Vagina (tissue), 2 donors: Measurements from ENCODE around the gene RFTN1. TPM values are rescaled to one million over a fixed set of nuclear protein-coding genes. Genes with fewer than 3 reads are reported as not detected.

Experiments used
- DNase-seq, 2 donors: peaks; one replicate each; pipeline ENCODE4 v3.0.0-alpha.2; 2017; ENCODE audit errors: extremely low spot score in 2 of 2
- H3K27ac ChIP-seq: fragments of 200-600 bp; sonication (generic); one replicate; pipeline ENCODE4 v1.5.1; 2019
- H3K27me3 ChIP-seq: fragments of 200-600 bp; sonication (generic); one replicate; pipeline ENCODE4 v1.5.1; 2019
- H3K36me3 ChIP-seq, 2 donors: fragments of 200-600 bp; sonication (generic); one replicate each; pipeline ENCODE4 v1.5.1; 2017 to 2019
- H3K4me1 ChIP-seq: fragments of 200-600 bp; sonication (generic); one replicate; pipeline ENCODE4 v1.5.1; 2019
- H3K4me3 ChIP-seq, 2 donors: fragments of 200-600 bp; sonication (generic); 1 replicate in 1 of 2; 2 replicates in 1 of 2; pipeline ENCODE4 v1.5.1; 2016 to 2019
- H3K9me3 ChIP-seq: fragments of 200-600 bp; sonication (generic); one replicate; pipeline ENCODE4 v1.5.1; 2019
- POLR2A ChIP-seq, 2 donors: fragments of 450-650 bp; IDR thresholded peaks; one replicate each; pipeline ENCODE4 v1.6.1; 2017; ENCODE audit warnings: antibody characterized with exemption in 2 of 2, mild to moderate bottlenecking in 2 of 2, moderate library complexity in 2 of 2
- POLR2AphosphoS5 ChIP-seq, 2 donors: sonication (generic); formaldehyde crosslinking; IDR thresholded peaks; one replicate each; pipeline ENCODE4 v1.9.0; 2017; ENCODE audit warnings: antibody characterized with exemption in 2 of 2, mild to moderate bottlenecking in 2 of 2, low read depth in 1 of 2; ENCODE audit not compliant: insufficient read depth in 1 of 2
- intact Hi-C: fragments of 100-400 bp; cut with DNase I; formaldehyde crosslinking; loops from one replicate; pipeline ENCODE4 v1.15.1; 2023
- total RNA-seq: library from RNA; depleted of rRNA; stranded (reverse); fragments of >200 nt; gene quantifications from one replicate; pipeline ENCODE4 v1.2.3, GENCODE V29; 2016
- TF ChIP-seq, protein P1 (sequence below), 3 experiments: fragments of 450-650 bp in 2 of 3; fragments of 200-600 bp in 1 of 3; sonication (generic) in 1 of 3; IDR thresholded peaks; one replicate each; pipeline ENCODE4 v1.5.1; 2017 to 2019; ENCODE audit warnings: antibody characterized with exemption in 3 of 3, mild to moderate bottlenecking in 2 of 3, moderate library complexity in 2 of 3

The RFTN1 gene
- total RNA-seq, 1 donor from 2014 or later: 47.4 TPM

DNA sequence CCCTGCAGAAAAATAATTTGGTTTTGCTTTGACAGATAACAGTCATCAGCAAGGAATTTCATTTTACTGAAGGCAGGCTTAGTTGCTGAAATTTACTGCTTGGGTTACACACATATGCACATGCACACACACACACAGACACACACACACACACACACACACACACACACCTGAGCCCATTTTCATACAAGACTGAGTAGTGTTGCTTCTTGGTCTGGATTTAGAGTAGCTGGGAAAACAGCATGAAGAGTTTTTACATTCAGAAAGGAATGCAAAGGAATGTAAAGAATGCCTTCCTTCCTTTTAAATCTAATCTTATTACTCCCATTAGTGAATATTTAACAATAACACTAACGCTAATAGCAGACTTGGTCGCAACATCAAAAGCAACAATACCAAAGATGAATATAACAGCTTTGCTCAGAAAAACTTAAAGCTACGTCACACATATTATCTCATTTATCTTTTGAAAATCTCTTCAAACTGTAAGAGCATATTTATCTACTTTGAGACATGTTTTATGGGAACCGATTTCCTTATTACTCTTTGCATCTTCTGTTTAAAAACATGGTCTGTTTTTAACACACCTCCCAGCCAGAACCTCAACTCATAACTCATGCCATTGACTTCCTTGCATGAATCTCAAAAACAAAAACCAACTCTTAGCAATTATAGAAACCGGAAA lies 32.5 kb downstream of the RFTN1 start:
- Histone ChIP-seq H3K9me3 (no peaks in the 10 kb centered on the region), H3K4me1 (peaks cover 27% of the 10 kb centered on the region), H3K27ac (no peak overlapping the region), H3K27me3 (no peaks in the 10 kb centered on the region), H3K4me3 (no peak overlapping the region), H3K36me3 (no peaks in the 10 kb centered on the region)
- TF ChIP-seq POLR2A (IDR thresholded peaks at IDR 0.05) (no peak), POLR2AphosphoS5 (IDR thresholded peaks at IDR 0.05; ENCODE audit: insufficient read depth in 1 of 2, low read depth in 1 of 2) (no peak)
- TF ChIP-seq, protein P1, sequence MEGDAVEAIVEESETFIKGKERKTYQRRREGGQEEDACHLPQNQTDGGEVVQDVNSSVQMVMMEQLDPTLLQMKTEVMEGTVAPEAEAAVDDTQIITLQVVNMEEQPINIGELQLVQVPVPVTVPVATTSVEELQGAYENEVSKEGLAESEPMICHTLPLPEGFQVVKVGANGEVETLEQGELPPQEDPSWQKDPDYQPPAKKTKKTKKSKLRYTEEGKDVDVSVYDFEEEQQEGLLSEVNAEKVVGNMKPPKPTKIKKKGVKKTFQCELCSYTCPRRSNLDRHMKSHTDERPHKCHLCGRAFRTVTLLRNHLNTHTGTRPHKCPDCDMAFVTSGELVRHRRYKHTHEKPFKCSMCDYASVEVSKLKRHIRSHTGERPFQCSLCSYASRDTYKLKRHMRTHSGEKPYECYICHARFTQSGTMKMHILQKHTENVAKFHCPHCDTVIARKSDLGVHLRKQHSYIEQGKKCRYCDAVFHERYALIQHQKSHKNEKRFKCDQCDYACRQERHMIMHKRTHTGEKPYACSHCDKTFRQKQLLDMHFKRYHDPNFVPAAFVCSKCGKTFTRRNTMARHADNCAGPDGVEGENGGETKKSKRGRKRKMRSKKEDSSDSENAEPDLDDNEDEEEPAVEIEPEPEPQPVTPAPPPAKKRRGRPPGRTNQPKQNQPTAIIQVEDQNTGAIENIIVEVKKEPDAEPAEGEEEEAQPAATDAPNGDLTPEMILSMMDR (IDR thresholded peaks at IDR 0.05): no peak
- intact Hi-C loops: no loop called here
- no peak for DNase-seq

DNA sequence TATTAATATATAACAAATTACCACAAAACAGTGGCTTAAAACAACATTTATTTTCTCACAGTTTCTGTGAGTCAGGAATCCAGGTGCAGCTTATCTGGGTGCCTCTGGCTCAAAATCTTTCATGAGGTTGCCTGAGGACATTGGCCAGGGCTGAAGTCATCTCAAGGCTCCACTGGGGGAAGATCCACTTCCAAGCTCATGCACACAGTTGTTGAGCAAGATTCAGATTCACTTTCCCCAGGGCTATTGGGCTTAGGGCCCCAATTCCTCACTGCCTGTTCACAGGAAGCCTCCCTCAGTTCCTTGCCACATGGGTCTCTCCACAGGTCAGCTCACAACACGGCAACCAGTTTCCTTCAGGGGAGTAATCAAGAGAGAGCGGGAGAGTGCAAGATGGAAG lies 35.0 kb downstream of the RFTN1 start:
- H3K4me1 ChIP-seq: peaks cover 20% of the 10 kb centered on the region
- no peaks in the 10 kb centered on the region for H3K9me3 ChIP-seq
- intact Hi-C loops: no loop called here
- no peaks in the 10 kb centered on the region for H3K27me3 ChIP-seq
- H3K36me3 ChIP-seq: no peaks in the 10 kb centered on the region
- no peak overlapping the region for H3K27ac ChIP-seq
- no peak for TF ChIP-seq POLR2AphosphoS5 (IDR thresholded peaks at IDR 0.05; ENCODE audit: insufficient read depth in 1 of 2, low read depth in 1 of 2)
- DNase-seq: no peak
- H3K4me3 ChIP-seq: no peak overlapping the region

DNA sequence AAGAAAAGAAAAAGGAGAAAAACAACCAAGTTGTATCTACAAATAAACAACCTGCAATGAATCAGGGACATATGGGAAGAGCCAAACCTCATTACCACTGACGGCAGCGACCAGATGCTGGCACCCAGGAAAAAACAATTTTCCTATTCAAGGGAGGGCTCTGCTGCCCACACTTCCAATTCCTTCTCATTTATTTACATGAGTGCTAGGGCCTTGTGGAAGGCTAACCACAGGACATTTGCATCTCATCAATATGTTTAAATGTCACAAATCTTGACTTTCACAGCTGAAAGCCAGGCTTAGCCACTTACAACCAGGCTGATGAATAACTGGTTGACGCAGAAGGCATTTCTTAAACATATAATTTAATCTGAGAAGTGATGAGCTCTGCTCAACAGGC lies 36.0 kb downstream of the RFTN1 start:
- no peak overlapping the region for H3K27ac ChIP-seq
- TF ChIP-seq, protein P1 (IDR thresholded peaks at IDR 0.05): no peak
- TF ChIP-seq POLR2A (IDR thresholded peaks at IDR 0.05): no peak
- no peak for TF ChIP-seq POLR2AphosphoS5 (IDR thresholded peaks at IDR 0.05; ENCODE audit: insufficient read depth in 1 of 2, low read depth in 1 of 2)

DNA sequence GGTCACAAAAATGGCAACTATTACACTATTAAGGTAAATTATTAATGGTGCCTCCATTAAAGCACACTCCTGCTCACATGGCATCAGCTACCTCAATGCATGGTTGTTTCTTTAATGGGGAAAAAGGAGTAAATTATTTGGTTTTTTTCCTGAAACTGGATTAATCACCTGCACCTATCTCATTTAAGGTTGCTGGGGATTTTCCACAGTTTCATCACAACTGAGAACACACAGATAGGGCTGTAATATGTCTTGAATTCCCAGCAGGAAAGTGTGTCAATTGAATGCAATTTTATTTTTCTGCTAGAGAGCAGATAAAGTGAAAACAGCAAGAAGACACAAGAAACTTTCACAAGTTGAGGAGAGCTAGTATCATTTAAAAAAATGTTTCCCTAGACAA lies 36.4 kb downstream of the RFTN1 start:
- Histone ChIP-seq H3K27me3 (no peaks in the 10 kb centered on the region), H3K27ac (no peak overlapping the region), H3K36me3 (no peaks in the 10 kb centered on the region), H3K9me3 (no peaks in the 10 kb centered on the region), H3K4me1 (peaks cover 16% of the 10 kb centered on the region), H3K4me3 (no peak overlapping the region)
- DNase-seq: no peak
- TF ChIP-seq, protein P1 (IDR thresholded peaks at IDR 0.05): no peak
- TF ChIP-seq POLR2A (IDR thresholded peaks at IDR 0.05) (no peak), POLR2AphosphoS5 (IDR thresholded peaks at IDR 0.05; ENCODE audit: insufficient read depth in 1 of 2, low read depth in 1 of 2) (no peak)
- intact Hi-C loops: no loop called here

More for the DNA sequence above, 36.0 kb downstream of the RFTN1 start:
- no peak overlapping the region for H3K4me3 ChIP-seq
- peaks cover 20% of the 10 kb centered on the region for H3K4me1 ChIP-seq
- no peaks in the 10 kb centered on the region for H3K36me3 ChIP-seq
- intact Hi-C loops: no loop called here
- no peaks in the 10 kb centered on the region for H3K27me3 ChIP-seq
- no peaks in the 10 kb centered on the region for H3K9me3 ChIP-seq
- DNase-seq: no peak

DNA sequence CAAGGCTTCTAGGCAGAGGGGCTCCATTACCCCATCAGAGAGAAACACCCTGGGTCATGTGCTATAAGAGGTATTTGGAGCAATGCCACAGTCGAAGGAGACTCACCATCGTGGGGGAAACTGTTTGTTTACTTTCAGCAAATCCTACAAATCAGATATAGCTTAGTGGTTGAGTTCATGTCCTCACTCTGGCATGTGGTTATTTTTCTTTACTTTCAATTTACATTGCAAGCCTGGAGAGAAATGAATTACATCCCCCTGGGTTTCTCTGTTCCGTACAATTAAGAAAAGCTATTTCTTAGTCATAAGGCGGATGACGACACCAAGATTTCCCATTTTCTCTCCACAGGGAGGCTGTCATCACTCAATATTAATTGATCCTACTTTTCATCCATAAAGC lies 36.9 kb downstream of the RFTN1 start:
- no peak for TF ChIP-seq POLR2A (IDR thresholded peaks at IDR 0.05)
- TF ChIP-seq, protein P1 (IDR thresholded peaks at IDR 0.05): no peak
- TF ChIP-seq POLR2AphosphoS5 (IDR thresholded peaks at IDR 0.05; ENCODE audit: insufficient read depth in 1 of 2, low read depth in 1 of 2): no peak
- intact Hi-C loops: no loop called here
- no peak overlapping the region for H3K4me3 ChIP-seq
- H3K27ac ChIP-seq: no peak overlapping the region
- no peaks in the 10 kb centered on the region for H3K9me3 ChIP-seq
- peaks cover 12% of the 10 kb centered on the region for H3K4me1 ChIP-seq
- no peak for DNase-seq
- H3K36me3 ChIP-seq: no peaks in the 10 kb centered on the region
- H3K27me3 ChIP-seq: no peaks in the 10 kb centered on the region
